Testis (tissue), 2 donors: ENCODE results near the gene PPP1R9A.

Experiments used
- CTCF ChIP-seq, 3 experiments: fragments of 450-650 bp in 2 of 3; fragments of 200-600 bp in 1 of 3; sonication (generic) in 1 of 3; IDR thresholded peaks; one replicate each; pipeline ENCODE4 v1.5.1; 2016 to 2019; ENCODE audit warnings: antibody characterized with exemption in 3 of 3, mild to moderate bottlenecking in 2 of 3, moderate library complexity in 1 of 3
- POLR2A ChIP-seq: fragments of 450-650 bp; IDR thresholded peaks from one replicate; pipeline ENCODE4 v1.6.1; 2017; ENCODE audit warnings: antibody characterized with exemption, mild to moderate bottlenecking, moderate library complexity

- TF ChIP-seq CTCF (IDR thresholded peaks at IDR 0.05) (no peak), POLR2A (no peak)
Measured at GRCh38 chr7:95062901-95063300, 155.5 kb downstream of the PPP1R9A start.
